HG03521 (cell line): ENCODE results near the gene OGFOD2.

Experiments used
- ATAC-seq: cut with Tn5 transposase; IDR thresholded peaks from one replicate; pipeline ENCODE4 v1.9.1; 2021; ENCODE audit warnings: mild to moderate bottlenecking, moderate library complexity; ENCODE audit not compliant: unreplicated experiment

Gene OGFOD2

DNA sequence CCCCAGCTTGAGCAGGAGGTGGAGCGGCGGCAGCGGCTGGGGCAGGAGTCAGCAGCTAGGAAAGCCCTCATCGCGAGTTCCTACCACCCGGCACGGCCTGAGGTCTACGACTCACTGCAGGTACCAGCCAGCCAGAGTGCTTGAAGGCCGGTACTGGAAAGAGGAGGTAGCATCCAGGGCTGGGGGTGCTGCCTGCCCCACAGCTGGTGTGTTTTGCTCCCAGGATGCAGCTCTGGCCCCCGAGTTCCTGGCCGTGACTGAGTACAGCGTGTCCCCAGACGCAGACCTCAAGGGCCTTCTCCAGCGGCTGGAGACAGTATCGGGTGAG is 1.6 kb downstream of the OGFOD2 start:
- no peak for ATAC-seq

DNA sequence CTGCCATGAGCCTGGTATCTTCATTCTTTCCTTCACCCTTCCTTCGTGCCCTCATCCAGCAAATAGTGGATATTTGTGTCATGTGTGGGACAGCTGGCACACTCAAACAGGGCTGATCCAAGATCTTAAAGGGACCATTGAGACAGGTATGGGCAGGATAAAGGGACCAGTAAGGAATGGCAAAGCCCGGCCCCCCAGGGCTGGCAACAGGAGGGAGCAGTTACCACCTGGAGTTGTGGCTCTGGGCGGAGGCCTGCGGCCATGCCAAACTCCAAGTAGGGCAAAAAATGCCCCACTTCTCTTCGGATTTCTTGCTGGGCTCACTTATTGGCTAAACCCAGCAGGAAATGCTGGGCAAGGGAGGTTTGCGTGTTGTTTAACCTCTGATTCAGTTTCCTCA is 2.1 kb downstream of the OGFOD2 start:
- no peak for ATAC-seq

DNA sequence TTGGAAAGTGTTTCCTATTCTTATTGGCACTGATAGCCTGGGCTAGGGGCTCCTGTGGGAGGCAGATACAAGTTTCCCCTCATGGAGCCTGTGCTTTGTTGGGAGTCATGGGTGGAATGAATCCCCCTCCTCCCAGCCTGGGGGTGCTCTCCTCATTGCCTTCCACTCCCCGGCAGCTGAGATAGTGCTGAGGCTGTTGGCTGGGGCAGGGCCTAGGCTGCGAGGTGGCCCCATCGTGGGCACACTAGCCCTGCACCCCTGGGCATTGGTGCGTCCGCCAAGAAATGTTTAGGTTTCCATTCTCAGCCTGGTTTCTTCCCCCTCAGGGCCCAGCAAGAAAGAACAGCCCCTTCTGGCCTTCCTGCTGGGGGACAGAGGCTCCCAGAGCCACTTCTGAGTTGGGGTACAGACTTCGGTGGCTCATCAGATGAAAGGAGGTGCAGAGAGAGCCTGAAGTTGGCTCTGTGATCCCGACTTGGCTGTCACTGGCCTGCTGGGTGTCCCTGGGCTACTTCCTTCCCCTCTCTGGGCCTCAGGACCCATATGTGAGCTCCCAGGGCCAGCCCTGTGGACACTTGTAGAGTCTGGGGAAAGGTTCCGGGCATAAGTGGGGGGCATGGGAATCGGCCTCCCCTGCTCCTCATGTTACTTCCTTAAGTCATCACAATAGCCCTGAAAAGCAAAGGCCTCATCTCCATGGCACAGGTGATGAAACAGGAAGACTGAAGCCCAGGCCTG is 2.8 kb downstream of the OGFOD2 start:
- ATAC-seq: no peak

DNA sequence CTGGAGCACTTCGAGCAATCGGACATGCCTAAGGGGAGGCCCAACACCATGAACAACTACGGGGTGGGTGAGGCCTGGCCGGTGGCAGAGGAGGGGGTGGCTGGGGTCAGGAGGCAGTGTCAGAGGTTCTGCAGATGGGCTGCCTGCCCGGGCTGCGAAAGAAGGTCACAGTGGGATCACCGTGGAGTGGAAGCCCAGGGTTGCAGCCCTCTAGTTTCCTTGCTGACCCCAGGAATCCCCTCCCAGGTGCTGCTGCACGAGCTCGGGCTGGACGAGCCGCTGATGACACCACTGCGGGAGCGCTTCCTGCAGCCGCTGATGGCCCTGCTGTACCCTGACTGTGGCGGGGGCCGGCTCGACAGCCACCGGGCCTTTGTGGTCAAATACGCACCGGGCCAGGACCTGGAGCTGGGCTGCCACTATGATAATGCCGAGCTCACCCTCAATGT is 3.5 kb downstream of the OGFOD2 start:
- ATAC-seq: no peak

- ATAC-seq: no peak
These were observed 4.2 kb downstream of the OGFOD2 start for GRCh38 chr12:122979001-122979907.

DNA sequence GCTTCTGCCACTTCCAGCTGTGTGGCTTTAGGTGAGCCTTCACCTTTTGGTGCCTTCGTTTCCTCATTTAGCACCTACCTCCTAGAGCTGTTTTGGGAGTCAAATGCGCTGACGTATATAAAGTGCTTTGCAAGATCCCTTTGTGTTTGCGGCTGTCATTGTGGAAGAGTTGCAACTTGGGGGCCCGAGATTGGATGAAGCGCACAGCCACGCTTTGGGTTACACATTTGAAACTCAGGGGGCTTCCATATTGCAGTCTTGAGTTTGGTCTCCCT is 4.8 kb downstream of the OGFOD2 start:
- no peak for ATAC-seq

GRCh38 chr12:122980183-122981035 is 5.4 kb downstream of the OGFOD2 start, which contains the start of gene ARL6IP4:
Gene ARL6IP4, plus strand, starts transcription at chr12:122980681. Its CDS starts 459 bp downstream, at chr12:122981140.
- ATAC-seq: peak; percentile 55

- no peak for ATAC-seq
These were observed 6.0 kb downstream of the OGFOD2 start for GRCh38 chr12:122981036-122981471.

- ATAC-seq: no peak
These were observed 6.8 kb downstream of the OGFOD2 start for GRCh38 chr12:122981587-122982476.

DNA sequence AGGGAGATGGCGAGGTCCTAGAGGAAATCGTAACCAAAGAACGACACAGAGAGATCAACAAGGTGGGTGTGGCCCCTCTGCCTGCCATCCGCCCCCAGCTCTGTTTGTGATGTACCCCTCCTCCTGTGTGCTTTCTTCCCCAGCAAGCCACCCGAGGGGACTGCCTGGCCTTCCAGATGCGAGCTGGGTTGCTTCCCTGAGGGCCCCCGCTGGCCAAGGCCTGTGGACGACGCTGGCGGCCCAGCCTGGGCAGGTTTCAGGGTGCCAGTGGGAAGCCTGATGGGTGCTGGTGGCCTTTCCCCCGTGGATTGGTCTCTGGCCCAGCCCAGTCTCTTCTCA is 7.4 kb downstream of the OGFOD2 start:
- no peak for ATAC-seq

- no peak for ATAC-seq
These were observed 8.1 kb downstream of the OGFOD2 start for GRCh38 chr12:122982963-122983788.

GRCh38 chr12:122983789-122984515 is 8.9 kb downstream of the OGFOD2 start:
- no peak for ATAC-seq

GRCh38 chr12:122984612-122985337 is 9.7 kb downstream of the OGFOD2 start:
- ATAC-seq: no peak

DNA sequence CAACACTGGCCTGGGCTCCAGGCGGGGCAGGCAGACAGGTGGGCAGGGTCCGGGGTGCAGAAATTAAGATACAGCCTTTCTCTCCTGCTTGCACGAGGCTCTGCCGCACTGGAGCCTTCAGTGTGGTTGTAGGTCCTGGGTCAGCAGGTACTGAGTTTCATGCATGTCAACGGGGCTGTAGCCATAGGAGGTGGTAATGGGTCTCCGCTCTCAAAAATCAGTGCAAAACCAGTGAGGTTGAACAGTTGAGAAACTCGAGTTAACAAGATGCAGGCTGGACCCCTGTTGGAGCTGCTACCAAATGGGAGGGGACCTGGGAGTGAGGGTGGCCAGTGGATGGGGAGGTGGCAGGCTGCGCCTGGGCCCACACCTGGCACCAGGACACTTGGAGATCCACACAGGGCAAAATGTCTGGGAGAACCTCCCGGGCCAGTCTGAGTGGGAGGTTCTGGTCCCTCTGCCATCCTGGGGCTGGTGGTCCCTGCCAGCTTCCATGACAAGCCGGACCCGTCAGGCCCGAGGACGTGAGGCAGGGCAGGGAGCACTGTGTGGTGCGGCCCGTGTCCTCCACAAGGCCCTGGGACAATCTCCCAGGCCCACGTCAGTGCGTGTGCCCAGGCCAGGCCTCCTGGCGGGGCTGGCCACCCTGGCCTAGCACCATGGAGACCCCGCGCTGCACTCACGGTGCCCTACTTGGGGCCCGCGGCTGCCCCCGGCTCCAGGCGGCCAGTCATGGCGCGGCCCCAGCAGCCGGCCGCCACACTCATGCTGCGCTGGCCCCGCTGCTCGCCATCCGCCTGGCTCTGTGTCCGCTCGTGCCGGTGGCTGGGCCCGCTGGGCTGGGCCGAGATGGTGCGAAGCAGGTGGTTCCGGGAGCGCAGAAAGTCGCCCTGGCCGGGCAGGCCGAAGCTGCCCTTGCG is 10.6 kb downstream of the OGFOD2 start:
- ATAC-seq: no peak

GRCh38 chr12:122986258-122986871 is 11.3 kb downstream of the OGFOD2 start:
- ATAC-seq: no peak

- no peak for ATAC-seq
These were observed 12.3 kb downstream of the OGFOD2 start for GRCh38 chr12:122987086-122987951.
